Astrocyte of the cerebellum (primary cell): ENCODE measurements around the gene GPR161.

ENCODE experiments used
- DNase-seq: peaks from one replicate; pipeline ENCODE4 v3.0.0-alpha.2; 2011; ENCODE audit warnings: low read depth
- H3K4me3 ChIP-seq: 2 replicates; pipeline ENCODE4 v1.5.1; 2011; ENCODE audit warnings: mild to moderate bottlenecking, low read depth, low read length, moderate library complexity
- CTCF ChIP-seq: IDR thresholded peaks from 2 replicates; pipeline ENCODE4 v1.5.1; 2012; ENCODE audit warnings: low read length, low read depth, moderate library complexity, mild to moderate bottlenecking; ENCODE audit errors: missing control alignments
- in situ Hi-C: cut with HindIII; loops from 2 replicates; pipeline ENCODE4 v1.10.0; 2017; ENCODE audit warnings: low sequenced_read_pairs

The GPR161 gene

GRCh38 chr1:168089979-168090337, 46.8 kb downstream of the GPR161 start:
- TF ChIP-seq CTCF = no peak
- no peak overlapping the region for H3K4me3 ChIP-seq
- DNase-seq = no peak
- in situ Hi-C loops = no loop called here

- H3K4me3 ChIP-seq = no peak overlapping the region
- DNase-seq = no peak
- in situ Hi-C loops = no loop called here
- no peak for TF ChIP-seq CTCF
Observed at GRCh38 chr1:168089326-168089978, 47.3 kb downstream of the GPR161 start.

- DNase-seq = no peak
- in situ Hi-C loops = no loop called here
- no peak for TF ChIP-seq CTCF
- H3K4me3 ChIP-seq = no peak overlapping the region
Observed at GRCh38 chr1:168088511-168089325, 48.0 kb downstream of the GPR161 start.

- in situ Hi-C loops = no loop called here
- no peak for DNase-seq
- no peak for TF ChIP-seq CTCF
- H3K4me3 ChIP-seq = no peak overlapping the region
Observed at GRCh38 chr1:168087696-168088095, 49.0 kb downstream of the GPR161 start.

- in situ Hi-C loops = no loop called here
- TF ChIP-seq CTCF = no peak
- no peak overlapping the region for H3K4me3 ChIP-seq
- no peak for DNase-seq
Observed at GRCh38 chr1:168086438-168086837, 50.3 kb downstream of the GPR161 start.

GRCh38 chr1:168085401-168085872, 51.3 kb downstream of the GPR161 start:
- peak; percentile 11 for DNase-seq
- H3K4me3 ChIP-seq = no peak overlapping the region
- TF ChIP-seq CTCF = no peak
- in situ Hi-C loops = no loop called here
